ENCODE data around the gene MAML2.

DNA sequence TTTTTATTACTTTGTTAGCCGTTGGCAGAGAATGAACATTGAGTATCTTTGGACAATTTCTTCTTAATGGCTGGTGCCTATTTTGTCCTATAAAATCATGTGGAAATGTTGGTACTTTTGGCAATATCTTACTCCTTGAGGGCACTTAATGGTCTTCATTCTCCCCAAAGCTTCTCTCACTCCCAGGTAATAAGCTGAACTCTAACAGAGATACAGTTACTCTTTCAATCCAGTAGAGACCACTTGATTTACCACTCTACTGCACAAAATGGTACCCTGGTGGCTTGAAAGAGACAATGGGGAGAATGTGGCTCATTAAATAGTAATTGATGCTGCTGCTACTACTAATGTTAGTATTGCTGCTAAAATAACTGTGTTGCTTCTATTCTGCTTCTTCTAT, 53.0 kb downstream of the MAML2 start:
- TF ChIP-seq, protein P1, sequence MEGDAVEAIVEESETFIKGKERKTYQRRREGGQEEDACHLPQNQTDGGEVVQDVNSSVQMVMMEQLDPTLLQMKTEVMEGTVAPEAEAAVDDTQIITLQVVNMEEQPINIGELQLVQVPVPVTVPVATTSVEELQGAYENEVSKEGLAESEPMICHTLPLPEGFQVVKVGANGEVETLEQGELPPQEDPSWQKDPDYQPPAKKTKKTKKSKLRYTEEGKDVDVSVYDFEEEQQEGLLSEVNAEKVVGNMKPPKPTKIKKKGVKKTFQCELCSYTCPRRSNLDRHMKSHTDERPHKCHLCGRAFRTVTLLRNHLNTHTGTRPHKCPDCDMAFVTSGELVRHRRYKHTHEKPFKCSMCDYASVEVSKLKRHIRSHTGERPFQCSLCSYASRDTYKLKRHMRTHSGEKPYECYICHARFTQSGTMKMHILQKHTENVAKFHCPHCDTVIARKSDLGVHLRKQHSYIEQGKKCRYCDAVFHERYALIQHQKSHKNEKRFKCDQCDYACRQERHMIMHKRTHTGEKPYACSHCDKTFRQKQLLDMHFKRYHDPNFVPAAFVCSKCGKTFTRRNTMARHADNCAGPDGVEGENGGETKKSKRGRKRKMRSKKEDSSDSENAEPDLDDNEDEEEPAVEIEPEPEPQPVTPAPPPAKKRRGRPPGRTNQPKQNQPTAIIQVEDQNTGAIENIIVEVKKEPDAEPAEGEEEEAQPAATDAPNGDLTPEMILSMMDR (IDR thresholded peaks at IDR 0.05), result no peak
- TF ChIP-seq EP300 (IDR thresholded peaks at IDR 0.05) (no peak), POLR2A (IDR thresholded peaks at IDR 0.05; ENCODE audit: low read depth) (no peak)

Data from esophagus muscularis mucosa (tissue), 4 donors.